A673 (cell line): Measurements from ENCODE around the gene ARHGAP21. TPM values are rescaled to one million over a fixed set of nuclear protein-coding genes. Genes with fewer than 3 reads are reported as not detected.
"Not testable (repeated sequence)": the region's sequence is repeated elsewhere in the genome, so short reads cannot be mapped to it uniquely, and the experiment has no call there.

Source experiments
- Bru-seq: library from RNA; stranded (reverse); fragments of 400-500 nt; gene quantifications from one replicate; lab custom pipeline; 2021; lab: Mats Ljungman, UMichigan
- BruChase-seq, 2 experiments: library from RNA; stranded (reverse); fragments of 400-500 nt; gene quantifications; one replicate each; lab custom pipeline; 2021; lab: Mats Ljungman, UMichigan
- BruUV-seq: library from RNA; stranded (reverse); fragments of 400-500 nt; replicated peaks from 2 replicates; lab custom pipeline; 2021; lab: Mats Ljungman, UMichigan
- CTCF ChIA-PET: fragments of 300-600 bp; sonication (Branson Sonifier 250); formaldehyde crosslinking; loops from one replicate; lab custom pipeline; 2022; ENCODE audit warnings: antibody characterized with exemption; lab: Charles Lee
- POLR2A ChIA-PET: fragments of 300-600 bp; sonication (Branson Sonifier 250); formaldehyde crosslinking; loops from one replicate; lab custom pipeline; 2022; ENCODE audit warnings: antibody characterized with exemption; ENCODE audit not compliant: low non-redundant PET; lab: Charles Lee
- DNase-seq: peaks from one replicate; pipeline ENCODE4 v3.0.0-alpha.2; 2015; ENCODE audit warnings: low spot score
- H3K27ac ChIP-seq: fragments of 200-600 bp; sonication (generic); 2 replicates; pipeline ENCODE4 v1.5.1; 2016; ENCODE audit warnings: mixed run types, low read depth, mild to moderate bottlenecking, mixed read lengths, antibody characterized with exemption, low read length; ENCODE audit not compliant: poor library complexity, severe bottlenecking
- H3K27me3 ChIP-seq: fragments of 200-600 bp; sonication (generic); replicated peaks from 2 replicates; pipeline ENCODE4 v1.6.1; 2017; ENCODE audit warnings: mixed run types, low read depth, mild to moderate bottlenecking, mixed read lengths, antibody characterized with exemption, low read length; ENCODE audit not compliant: insufficient read depth, poor library complexity
- H3K36me3 ChIP-seq: fragments of 200-600 bp; sonication (generic); 2 replicates; pipeline ENCODE4 v1.6.1; 2016; ENCODE audit warnings: mixed run types, mild to moderate bottlenecking, mixed read lengths, antibody characterized with exemption, low read length; ENCODE audit not compliant: insufficient read depth, poor library complexity, severe bottlenecking
- H3K4me1 ChIP-seq: fragments of 200-600 bp; sonication (generic); 2 replicates; pipeline ENCODE4 v1.6.1; 2017; ENCODE audit warnings: mixed run types, mild to moderate bottlenecking, mixed read lengths, antibody characterized with exemption, low read length; ENCODE audit not compliant: insufficient read depth, poor library complexity, severe bottlenecking
- H3K4me3 ChIP-seq: fragments of 200-600 bp; sonication (generic); 2 replicates; pipeline ENCODE4 v1.5.1; 2016; ENCODE audit warnings: low read depth, mixed run types, mild to moderate bottlenecking, mixed read lengths, low read length; ENCODE audit not compliant: poor library complexity, severe bottlenecking
- H3K9me3 ChIP-seq: fragments of 200-600 bp; sonication (generic); 2 replicates; pipeline ENCODE4 v1.6.1; 2016; ENCODE audit warnings: mixed run types, low read depth, mild to moderate bottlenecking, mixed read lengths, antibody characterized with exemption, low read length; ENCODE audit not compliant: poor library complexity, severe bottlenecking
- EZH2 ChIP-seq: fragments of 200-600 bp; sonication (generic); IDR thresholded peaks from 2 replicates; pipeline ENCODE4 v1.6.1; 2017; ENCODE audit warnings: borderline replicate concordance, low read depth, mild to moderate bottlenecking, mixed read lengths, antibody characterized with exemption, low read length; ENCODE audit not compliant: poor library complexity, severe bottlenecking
- intact Hi-C: fragments of 100-400 bp; cut with micrococcal nuclease; formaldehyde crosslinking; loops from one replicate; pipeline ENCODE4 v1.10.0; 2022; ENCODE audit not compliant: unreplicated experiment
- long read RNA-seq: library from polyadenylated mRNA; stranded (forward); transcript quantifications from one replicate; pipeline ENCODE4 v2.0.0, GENCODE V29; 2022
- total RNA-seq: library from RNA; stranded (reverse); gene quantifications from 2 replicates; pipeline ENCODE4 v1.2.3, GENCODE V29; 2021
- TF ChIP-seq, protein P1 (sequence below): fragments of 300-800, 200-600 bp; sonication (generic); conservative IDR thresholded peaks from 2 replicates; pipeline ENCODE4 v1.5.1; 2017; ENCODE audit warnings: low read depth, mild to moderate bottlenecking, antibody characterized with exemption, low read length, moderate library complexity, mixed read lengths

Gene ARHGAP21
- 68.6 and 76.5 TPM in 2 replicates for total RNA-seq
- Bru-seq, nascent RNA, result percentile 89 among the genes with signal in this experiment
- percentile 84 among the genes with signal in this experiment for BruChase-seq, experiment 1, labeled RNA remaining after a 2-hour chase
- percentile 77 among the genes with signal in this experiment for BruChase-seq, experiment 2, labeled RNA remaining after a 6-hour chase
- long read RNA-seq, partial matches to known transcripts, result 11 of 27 reads
- long read RNA-seq, other reads (novel, unspliced or antisense), result 16 of 27 reads

DNA sequence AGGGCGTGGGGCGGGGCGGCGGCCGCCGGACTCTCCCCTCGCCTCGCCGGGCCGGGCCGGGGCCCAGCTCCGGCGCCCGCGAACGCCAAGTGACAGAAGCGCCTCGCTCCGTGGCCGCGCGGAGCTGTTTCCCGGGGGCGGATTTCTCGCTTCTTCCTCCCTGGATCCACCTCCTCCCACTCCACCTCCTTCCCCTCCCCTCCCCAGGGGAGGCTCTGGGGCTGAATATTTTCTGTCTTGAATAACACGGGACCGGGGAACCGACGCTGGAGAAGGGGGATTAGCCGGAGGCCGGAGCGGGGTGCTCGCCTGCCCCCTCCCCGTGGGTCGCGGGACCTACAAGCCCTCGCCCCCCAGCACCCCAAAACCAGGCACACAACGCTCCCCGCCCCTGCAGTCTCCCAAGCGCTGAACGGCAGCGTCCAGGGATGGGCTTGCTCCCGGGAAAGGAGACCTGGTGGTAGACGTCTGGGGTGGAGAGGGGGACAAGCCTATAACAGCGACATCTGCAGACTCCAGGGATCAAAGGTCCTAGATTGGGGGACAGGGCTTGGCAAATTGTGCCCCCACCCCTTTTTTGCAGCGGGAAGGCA lies at the start of gene ARHGAP21:
TSS of gene ARHGAP21 (minus strand) at position 100 of the 593 bp plus-strand sequence. CDS start 1,988 bp downstream, outside the sequence.
- no TSS peak for BruUV-seq
- Histone ChIP-seq H3K4me3 (peak within 1 kb of the TSS; percentile 79), H3K27ac (peak within 1 kb of the TSS; percentile 83), H3K9me3 (no peaks in the 10 kb centered on the region), H3K36me3 (peaks cover 4% of the 10 kb centered on the region), H3K27me3 (no peaks in the 10 kb centered on the region), H3K4me1 (peaks cover 11% of the 10 kb centered on the region)
- intact Hi-C loops, result loop anchor here (5.0 to 10.0 kb wide), 4 partner anchors 82 to 361 kb away; partner anchors contain the start of gene PRTFDC1
- CTCF ChIA-PET, result no interaction called here
- peak; percentile 92 for DNase-seq
- TF ChIP-seq EZH2, result no peak
- TF ChIP-seq, protein P1, sequence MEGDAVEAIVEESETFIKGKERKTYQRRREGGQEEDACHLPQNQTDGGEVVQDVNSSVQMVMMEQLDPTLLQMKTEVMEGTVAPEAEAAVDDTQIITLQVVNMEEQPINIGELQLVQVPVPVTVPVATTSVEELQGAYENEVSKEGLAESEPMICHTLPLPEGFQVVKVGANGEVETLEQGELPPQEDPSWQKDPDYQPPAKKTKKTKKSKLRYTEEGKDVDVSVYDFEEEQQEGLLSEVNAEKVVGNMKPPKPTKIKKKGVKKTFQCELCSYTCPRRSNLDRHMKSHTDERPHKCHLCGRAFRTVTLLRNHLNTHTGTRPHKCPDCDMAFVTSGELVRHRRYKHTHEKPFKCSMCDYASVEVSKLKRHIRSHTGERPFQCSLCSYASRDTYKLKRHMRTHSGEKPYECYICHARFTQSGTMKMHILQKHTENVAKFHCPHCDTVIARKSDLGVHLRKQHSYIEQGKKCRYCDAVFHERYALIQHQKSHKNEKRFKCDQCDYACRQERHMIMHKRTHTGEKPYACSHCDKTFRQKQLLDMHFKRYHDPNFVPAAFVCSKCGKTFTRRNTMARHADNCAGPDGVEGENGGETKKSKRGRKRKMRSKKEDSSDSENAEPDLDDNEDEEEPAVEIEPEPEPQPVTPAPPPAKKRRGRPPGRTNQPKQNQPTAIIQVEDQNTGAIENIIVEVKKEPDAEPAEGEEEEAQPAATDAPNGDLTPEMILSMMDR, result no peak
- POLR2A ChIA-PET, result interaction anchor here (0.6 kb wide), 1 partner anchor 1114 kb away, joined by 3 read pairs; no protein-coding TSS in a partner anchor

DNA sequence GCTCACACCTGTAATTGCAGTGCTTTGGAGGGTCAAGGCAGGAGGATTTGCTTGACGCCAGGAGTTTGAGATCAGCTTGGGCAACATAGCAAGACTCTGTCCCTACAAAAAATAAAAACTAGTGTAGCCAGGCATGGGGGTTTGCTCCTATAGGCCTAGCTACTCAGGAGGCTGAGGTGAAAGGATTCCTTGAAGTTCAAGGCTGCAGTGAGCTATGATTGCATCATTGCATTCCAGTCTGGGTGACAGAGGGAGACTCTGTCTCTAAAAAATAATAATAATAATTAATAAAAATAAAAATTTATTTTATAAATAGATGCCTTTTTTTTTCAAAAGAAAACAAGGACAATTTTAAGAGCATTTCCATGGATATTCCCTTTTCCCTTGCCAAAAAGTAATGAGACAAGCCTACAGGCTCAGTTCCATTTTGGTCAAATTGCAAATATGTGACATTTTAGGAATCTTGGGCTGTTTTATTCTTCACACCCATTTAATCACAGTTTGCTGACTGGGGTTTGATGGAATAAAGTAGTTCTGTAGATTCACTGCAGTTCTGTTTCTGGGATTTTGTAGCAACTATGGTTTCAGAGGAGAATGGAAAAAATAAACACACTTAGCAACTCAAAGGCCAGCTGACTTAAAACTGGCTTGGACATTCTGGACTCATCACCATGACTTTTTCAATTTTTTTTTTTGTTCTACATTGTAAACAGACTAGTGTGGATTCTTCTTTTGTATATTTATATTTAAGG lies 48.4 kb upstream of the ARHGAP21 start:
- POLR2A ChIA-PET, result no interaction called here
- intact Hi-C loops, result no loop called here
- no peak overlapping the region for H3K27ac ChIP-seq

DNA sequence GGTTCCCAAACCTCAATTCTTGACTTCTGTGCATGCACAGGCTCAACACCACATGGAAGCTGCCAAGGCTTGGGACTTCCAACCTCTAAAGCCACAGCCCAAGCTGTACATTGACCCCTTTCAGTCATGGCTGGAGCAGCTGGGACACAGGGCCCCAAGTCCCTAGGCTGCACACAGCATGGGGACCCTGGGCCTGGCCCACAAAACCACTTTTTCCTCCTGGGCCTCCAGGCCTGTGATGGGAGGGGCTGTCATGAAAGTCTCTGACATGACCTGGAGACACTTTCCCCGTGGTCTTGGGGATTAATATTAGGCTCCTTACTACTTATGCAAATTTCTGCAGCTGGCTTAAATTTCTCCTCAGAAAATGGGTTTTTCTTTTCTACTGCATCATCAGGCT lies 41.3 kb upstream of the ARHGAP21 start:
- POLR2A ChIA-PET, BruUV-seq, intact Hi-C loops: not testable (repeated sequence)

More for the DNA sequence above, 48.4 kb upstream of the ARHGAP21 start:
- H3K27me3 ChIP-seq, result no peaks in the 10 kb centered on the region
- H3K36me3 ChIP-seq, result no peaks in the 10 kb centered on the region
- H3K9me3 ChIP-seq, result no peaks in the 10 kb centered on the region
- TF ChIP-seq EZH2, result no peak
- TF ChIP-seq, protein P1, result no peak
- no peaks in the 10 kb centered on the region for H3K4me1 ChIP-seq
- DNase-seq, result no peak
- H3K4me3 ChIP-seq, result no peak overlapping the region
- CTCF ChIA-PET, result no interaction called here
- BruUV-seq, result no TSS peak

More for the DNA sequence above, 41.3 kb upstream of the ARHGAP21 start:
- H3K4me3 ChIP-seq, H3K9me3 ChIP-seq, H3K27me3 ChIP-seq, H3K4me1 ChIP-seq, H3K27ac ChIP-seq, DNase-seq, CTCF ChIA-PET, H3K36me3 ChIP-seq: not testable (repeated sequence)
